ENCODE results near the gene MYH7.

GRCh38 chr14:23414254-23414653, 21.2 kb downstream of the MYH7 start:
- TF ChIP-seq EZH2 (IDR thresholded peaks at IDR 0.05; ENCODE audit: borderline replicate concordance, insufficient read depth, low read length, poor library complexity, severe bottlenecking) (no peak), REST (IDR thresholded peaks at IDR 0.05; ENCODE audit: borderline replicate concordance) (no peak), CTCF (IDR thresholded peaks at IDR 0.05; ENCODE audit: poor library complexity, severe bottlenecking) (no peak), POLR2AphosphoS5 (IDR thresholded peaks at IDR 0.05) (no peak), TAF1 (IDR thresholded peaks at IDR 0.05; ENCODE audit: low read depth) (no peak), SMC3 (conservative IDR thresholded peaks at IDR 0.05; ENCODE audit: poor library complexity) (no peak), EP300 (conservative IDR thresholded peaks at IDR 0.05; ENCODE audit: poor library complexity, severe bottlenecking) (no peak)

Measured in neural cell (in vitro differentiated cells).